ENCODE results near the gene ABLIM1.

Gene ABLIM1

GRCh38 chr10:114508376-114508775 is 149.7 kb downstream of the ABLIM1 start:
- no peak for TF ChIP-seq CTCF (IDR thresholded peaks at IDR 0.05; ENCODE audit: extremely low read depth, missing control alignments)
- no peak for DNase-seq (ENCODE audit: low spot score)

GRCh38 chr10:114507449-114507848 is 150.6 kb downstream of the ABLIM1 start:
- TF ChIP-seq CTCF (IDR thresholded peaks at IDR 0.05; ENCODE audit: extremely low read depth, missing control alignments) = no peak
- no peak for DNase-seq (ENCODE audit: low spot score)

GRCh38 chr10:114506871-114507385 is 151.1 kb downstream of the ABLIM1 start:
- TF ChIP-seq CTCF (IDR thresholded peaks at IDR 0.05; ENCODE audit: extremely low read depth, missing control alignments) = no peak
- no peak for DNase-seq (ENCODE audit: low spot score)

- TF ChIP-seq CTCF (IDR thresholded peaks at IDR 0.05; ENCODE audit: extremely low read depth, missing control alignments) = no peak
- no peak for DNase-seq (ENCODE audit: low spot score)
These were observed 153.1 kb downstream of the ABLIM1 start for GRCh38 chr10:114504769-114505579.

GRCh38 chr10:114502074-114502473 is 156.0 kb downstream of the ABLIM1 start:
- no peak for TF ChIP-seq CTCF (IDR thresholded peaks at IDR 0.05; ENCODE audit: extremely low read depth, missing control alignments)
- no peak for DNase-seq (ENCODE audit: low spot score)

GRCh38 chr10:114501650-114502049 is 156.4 kb downstream of the ABLIM1 start:
- TF ChIP-seq CTCF (IDR thresholded peaks at IDR 0.05; ENCODE audit: extremely low read depth, missing control alignments) = no peak
- DNase-seq (ENCODE audit: low spot score) = no peak

- no peak for TF ChIP-seq CTCF (IDR thresholded peaks at IDR 0.05; ENCODE audit: extremely low read depth, missing control alignments)
- no peak for DNase-seq (ENCODE audit: low spot score)
These were observed 157.4 kb downstream of the ABLIM1 start for GRCh38 chr10:114500643-114501042.
